GM06990 (cell line): Measurements from ENCODE around the gene COL25A1.

Experiments
- DNase-seq: peaks from one replicate; pipeline ENCODE4 v3.0.0-alpha.2; 2011; ENCODE audit not compliant: insufficient read length; ENCODE audit errors: extremely low read depth
- H3K27me3 ChIP-seq: replicated peaks from 2 replicates; pipeline ENCODE4 v1.6.0; 2011; ENCODE audit warnings: low read length; ENCODE audit not compliant: control insufficient read depth, insufficient read depth
- H3K36me3 ChIP-seq: 2 replicates; pipeline ENCODE4 v1.5.1; 2011; ENCODE audit warnings: low read length; ENCODE audit not compliant: control insufficient read depth, insufficient read depth
- H3K4me3 ChIP-seq: replicated peaks from 2 replicates; pipeline ENCODE4 v1.5.1; 2011; ENCODE audit warnings: low read depth, mild to moderate bottlenecking, control low read depth, low read length
- CTCF ChIP-seq: IDR thresholded peaks from 2 replicates; pipeline ENCODE4 v1.5.1; 2011; ENCODE audit warnings: low read length, control low read depth, mild to moderate bottlenecking, inconsistent platforms; ENCODE audit not compliant: insufficient read depth, poor library complexity, severe bottlenecking

COL25A1 gene

DNA sequence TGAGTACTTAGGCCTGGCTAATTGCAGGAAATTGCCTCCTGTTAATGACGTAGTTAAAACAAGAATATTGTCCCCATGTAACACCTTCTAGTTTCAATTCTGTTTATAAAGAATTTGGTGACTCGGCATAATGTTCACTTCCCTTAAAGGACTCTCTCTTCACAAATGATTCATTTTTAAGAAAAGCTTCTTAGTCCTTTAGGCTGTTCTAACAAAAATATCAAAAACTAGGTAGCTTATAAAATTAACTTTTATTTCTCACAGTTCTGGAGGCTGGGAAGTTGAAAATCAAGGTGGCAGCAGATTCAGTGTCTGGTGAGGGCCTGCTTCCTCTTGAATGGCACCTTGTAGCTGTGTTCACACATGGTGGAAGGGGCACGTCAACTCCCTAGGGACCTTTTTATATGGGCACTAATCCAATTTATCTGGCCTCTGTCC lies 23.8 kb downstream of the COL25A1 start:
- H3K36me3 ChIP-seq = no peaks in the 10 kb centered on the region
- DNase-seq = peak; percentile 49
- no peak for TF ChIP-seq CTCF

DNA sequence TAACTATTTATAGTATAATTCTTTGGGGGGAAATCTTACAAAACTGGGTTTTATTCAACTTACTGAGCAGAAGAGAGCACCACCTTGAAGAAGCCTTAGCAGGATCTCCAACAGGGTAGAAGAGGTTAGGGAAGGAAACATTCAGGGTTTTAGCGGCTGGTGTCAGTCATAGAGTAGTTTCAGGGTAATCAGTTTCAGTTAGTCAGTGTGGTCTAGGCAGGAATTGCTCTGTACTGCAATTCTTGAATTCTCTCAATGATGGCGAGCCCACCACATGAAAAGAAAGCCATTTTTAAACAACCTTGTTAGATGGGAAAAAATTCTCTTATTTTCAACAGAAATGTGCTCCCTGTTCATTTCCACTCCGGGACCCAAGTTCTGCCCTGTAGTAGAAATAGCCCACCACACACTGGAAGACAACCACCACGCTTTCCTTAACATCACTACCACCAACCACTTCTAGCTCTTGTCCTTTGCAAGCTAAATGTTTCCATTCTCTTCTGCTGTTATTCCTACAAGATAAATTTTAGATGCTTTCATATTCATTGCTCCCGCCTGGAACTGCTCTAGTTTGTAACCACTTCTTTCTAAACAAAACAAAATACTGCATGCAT lies 25.9 kb downstream of the COL25A1 start:
- Histone ChIP-seq H3K4me3 (no peak overlapping the region), H3K36me3 (no peaks in the 10 kb centered on the region), H3K27me3 (no peaks in the 10 kb centered on the region)
- TF ChIP-seq CTCF = no peak
- DNase-seq = no peak

More for the DNA sequence above, 23.8 kb downstream of the COL25A1 start:
- Histone ChIP-seq H3K27me3 (no peaks in the 10 kb centered on the region), H3K4me3 (no peak overlapping the region)

DNA sequence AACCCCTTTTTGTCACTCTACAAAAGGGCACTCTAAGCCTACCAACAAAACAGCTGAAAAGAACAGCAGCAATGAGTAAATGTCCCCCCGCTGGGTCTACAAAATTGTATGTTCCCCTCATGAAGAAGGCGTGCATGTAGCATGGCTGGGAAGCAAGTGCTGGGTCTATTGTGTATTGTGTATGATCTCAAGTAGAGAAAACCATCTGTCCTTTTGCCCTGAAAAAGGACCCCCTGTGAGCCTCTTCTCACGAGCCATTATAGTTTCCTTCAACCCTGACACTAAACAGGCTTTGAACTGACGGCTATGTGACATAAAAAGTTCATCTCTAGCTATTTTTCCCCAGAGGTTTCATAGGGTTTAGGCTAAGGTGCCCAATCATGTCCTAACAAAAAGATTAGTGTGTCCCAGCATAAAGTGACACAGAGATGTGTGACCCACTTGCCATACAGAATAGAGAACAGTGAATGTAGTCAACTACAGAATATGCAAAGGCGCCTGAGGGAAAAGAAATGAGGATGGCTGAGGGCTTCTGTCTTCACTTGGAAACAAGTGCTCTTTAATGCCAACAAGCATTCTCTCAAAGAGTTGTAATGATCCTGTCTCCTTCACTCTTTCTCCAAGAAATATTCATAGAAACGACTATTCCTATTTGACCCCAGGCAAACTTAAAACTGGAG lies 27.3 kb downstream of the COL25A1 start:
- Histone ChIP-seq H3K36me3 (no peaks in the 10 kb centered on the region), H3K4me3 (no peak overlapping the region), H3K27me3 (no peaks in the 10 kb centered on the region)
- no peak for DNase-seq
- TF ChIP-seq CTCF = no peak

DNA sequence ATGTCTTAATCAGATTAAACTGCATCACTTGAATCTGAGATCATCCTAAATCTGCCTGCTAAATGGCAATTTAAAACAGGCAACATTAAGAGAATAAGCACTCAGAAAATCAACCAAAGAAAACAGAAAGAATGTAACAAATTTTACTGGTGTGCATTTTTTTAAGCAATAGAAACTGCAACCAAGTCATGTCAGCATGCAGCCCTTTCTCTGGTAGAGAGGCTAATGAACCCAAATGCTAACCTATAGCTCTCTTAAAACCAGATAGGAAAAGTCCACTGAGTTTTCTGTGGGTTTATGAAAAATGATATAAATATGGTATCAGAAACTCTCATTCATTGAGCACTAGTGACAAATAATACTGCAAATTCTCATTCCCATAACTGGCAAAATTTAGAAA lies 35.6 kb downstream of the COL25A1 start:
- H3K4me3 ChIP-seq = no peak overlapping the region
- H3K36me3 ChIP-seq = no peaks in the 10 kb centered on the region
- no peaks in the 10 kb centered on the region for H3K27me3 ChIP-seq
- TF ChIP-seq CTCF = no peak
- DNase-seq = no peak

GRCh38 chr4:109266236-109266635 lies 36.2 kb downstream of the COL25A1 start:
- Histone ChIP-seq H3K4me3 (no peak overlapping the region), H3K36me3 (no peaks in the 10 kb centered on the region), H3K27me3 (no peaks in the 10 kb centered on the region)
- no peak for DNase-seq
- TF ChIP-seq CTCF = no peak
